Stomach (tissue), 9 donors: Measurements from ENCODE around the gene SCN8A. TPM values are rescaled to one million over a fixed set of nuclear protein-coding genes. Genes with fewer than 3 reads are reported as not detected.

Experiments
- DNase-seq, 2 donors: peaks; one replicate each; pipeline versions ENCODE4 v3.0.0 to v3.0.0-alpha.2; 2013 to 2019
- H3K27ac ChIP-seq, 5 donors: fragments of 200-600 bp in 4 of 5; sonication (generic) in 4 of 5; one replicate each; pipeline ENCODE4 v1.5.1; 2013 to 2019; ENCODE audit warnings: mild to moderate bottlenecking in 1 of 5, moderate library complexity in 1 of 5
- H3K27me3 ChIP-seq, 3 donors: fragments of 200-600 bp; sonication (generic); one replicate each; pipeline ENCODE4 v1.5.1; 2017 to 2019; ENCODE audit warnings: mixed run types in 1 of 3
- H3K36me3 ChIP-seq, 4 donors: fragments of 200-600 bp; sonication (generic); 1 replicate in 3 of 4; 2 replicates in 1 of 4; pipeline ENCODE4 v1.5.1; 2016 to 2019
- H3K4me1 ChIP-seq, 4 donors: fragments of 200-600 bp; sonication (generic); one replicate each; pipeline ENCODE4 v1.5.1; 2016 to 2019
- H3K4me3 ChIP-seq, 4 donors: fragments of 200-600 bp; sonication (generic) in 3 of 4; one replicate each; pipeline ENCODE4 v1.5.1; 2016 to 2019; ENCODE audit warnings: mild to moderate bottlenecking in 1 of 4
- H3K9me3 ChIP-seq, 4 donors: fragments of 200-600 bp; sonication (generic); one replicate each; pipeline ENCODE4 v1.5.1; 2016 to 2019
- CTCF ChIP-seq, 7 experiments: fragments of 450-650 bp in 4 of 7; fragments of 200-600 bp in 3 of 7; sonication (generic) in 3 of 7; IDR thresholded peaks; one replicate each; pipeline ENCODE4 v1.5.1; 2016 to 2019; ENCODE audit warnings: antibody characterized with exemption in 7 of 7, control low read depth in 2 of 7, mild to moderate bottlenecking in 1 of 7
- EP300 ChIP-seq: sonication (generic); formaldehyde crosslinking; IDR thresholded peaks from one replicate; pipeline ENCODE4 v1.6.1; 2017; ENCODE audit warnings: antibody characterized with exemption
- POLR2A ChIP-seq, 4 donors: fragments of 450-650 bp; IDR thresholded peaks; one replicate each; pipeline ENCODE4 v1.6.1; 2016; ENCODE audit warnings: antibody characterized with exemption in 4 of 4, control low read depth in 2 of 4, mild to moderate bottlenecking in 1 of 4, moderate library complexity in 1 of 4
- POLR2AphosphoS5 ChIP-seq, 3 donors: sonication (generic); formaldehyde crosslinking; IDR thresholded peaks; one replicate each; pipeline ENCODE4 v1.6.1; 2016; ENCODE audit warnings: antibody characterized with exemption in 3 of 3
- WGBS, 5 donors: extraction: QIAGEN DNeasy Blood & Tissue Kit in 3 of 5; methylation state at CpG; one replicate each; pipeline versions ENCODE4 v1.1.5 to v1.1.7; 2013 to 2018; 5-methylcytosine and 5-hydroxymethylcytosine counted together
- intact Hi-C: fragments of 100-400 bp; cut with DNase I; formaldehyde crosslinking; loops from one replicate; pipeline ENCODE4 v1.15.1; 2023; ENCODE audit warnings: low total_unique reads
- polyA plus RNA-seq, 3 donors: library from polyadenylated mRNA; stranded (reverse); fragments of 200-250 nt; gene quantifications; one replicate each; pipeline ENCODE4 v1.2.3, GENCODE V29; 2013
- total RNA-seq, 5 donors: library from RNA; depleted of rRNA; stranded (reverse); fragments of >200 nt; gene quantifications; one replicate each; pipeline versions ENCODE4 v1.1.0 to v1.2.3, GENCODE V29; 2014 to 2016
- donor health status: healthy with polysubstance abuse.
- donor health status: Bipolar disorder and iron deficiency.
- donor health status: healthy.

Gene SCN8A
- total and polyA plus RNA-seq, 8 donors: 0.08 to 19.6 (median 1.2) TPM

GRCh38 chr12:51749206-51749985, 158.4 kb downstream of the SCN8A start:
- intact Hi-C loops: no loop called here
- Histone ChIP-seq H3K9me3 (no peaks in the 10 kb centered on the region), H3K27ac (no peak overlapping the region), H3K27me3 (no peaks in the 10 kb centered on the region), H3K4me3 (no peak overlapping the region), H3K36me3 (no peaks in the 10 kb centered on the region), H3K4me1 (peaks cover 0 to 7% (median 0%) of the 10 kb centered on the region in 4 donors)
- 85 to 91% (median 89%) methylated on average over 10 of the region's 10 CpGs for WGBS, 5 donors
- no peak for TF ChIP-seq POLR2A (IDR thresholded peaks at IDR 0.05)
- TF ChIP-seq POLR2AphosphoS5 (IDR thresholded peaks at IDR 0.05): no peak
- no peak for TF ChIP-seq CTCF (IDR thresholded peaks at IDR 0.05)
- TF ChIP-seq EP300: no peak
- no peak for DNase-seq

GRCh38 chr12:51749986-51750317, 158.9 kb downstream of the SCN8A start:
- DNase-seq: no peak

GRCh38 chr12:51751661-51752060, 160.6 kb downstream of the SCN8A start:
- H3K4me1 ChIP-seq: peaks cover 0 to 7% (median 0%) of the 10 kb centered on the region in 4 donors
- DNase-seq: peak in 1 of 2 donors; percentile 66
- H3K9me3 ChIP-seq: no peaks in the 10 kb centered on the region
- H3K27ac ChIP-seq: peak overlapping the region in 2 of 5 donors; percentile 14 to 63
- H3K4me3 ChIP-seq: no peak overlapping the region
- no peaks in the 10 kb centered on the region for H3K36me3 ChIP-seq
- 21 to 48% (median 40%) methylated on average over 2 of the region's 2 CpGs for WGBS, 5 donors
- TF ChIP-seq POLR2A (IDR thresholded peaks at IDR 0.05) (no peak), CTCF (IDR thresholded peaks at IDR 0.05) (no peak), POLR2AphosphoS5 (IDR thresholded peaks at IDR 0.05) (no peak), EP300 (no peak)
- H3K27me3 ChIP-seq: no peaks in the 10 kb centered on the region
- intact Hi-C loops: no loop called here

More at GRCh38 chr12:51749986-51750317, 158.9 kb downstream of the SCN8A start:
- H3K36me3 ChIP-seq: no peaks in the 10 kb centered on the region
- 74 to 80% (median 77%) methylated on average over 1 of the region's 1 CpG for WGBS, 5 donors
- peaks cover 0 to 7% (median 0%) of the 10 kb centered on the region in 4 donors for H3K4me1 ChIP-seq
- H3K27me3 ChIP-seq: no peaks in the 10 kb centered on the region
- H3K27ac ChIP-seq: no peak overlapping the region
- intact Hi-C loops: no loop called here
- no peak overlapping the region for H3K4me3 ChIP-seq
- no peak for TF ChIP-seq EP300
- TF ChIP-seq POLR2AphosphoS5 (IDR thresholded peaks at IDR 0.05): no peak
- no peak for TF ChIP-seq CTCF (IDR thresholded peaks at IDR 0.05)
- TF ChIP-seq POLR2A (IDR thresholded peaks at IDR 0.05): no peak
- H3K9me3 ChIP-seq: no peaks in the 10 kb centered on the region

GRCh38 chr12:51752234-51752889, 161.3 kb downstream of the SCN8A start:
- Histone ChIP-seq H3K36me3 (no peaks in the 10 kb centered on the region), H3K27me3 (no peaks in the 10 kb centered on the region), H3K4me1 (peaks cover 0 to 7% (median 0%) of the 10 kb centered on the region in 4 donors), H3K27ac (peak overlapping the region in 2 of 5 donors; percentile 14 to 63), H3K4me3 (no peak overlapping the region), H3K9me3 (no peaks in the 10 kb centered on the region)
- TF ChIP-seq POLR2A (IDR thresholded peaks at IDR 0.05) (no peak), POLR2AphosphoS5 (IDR thresholded peaks at IDR 0.05) (peak in 1 of 3 donors; percentile 22)
- WGBS, 5 donors: 45 to 57% (median 47%) methylated on average over 2 of the region's 2 CpGs
- DNase-seq: peak; percentile 30 to 84
- intact Hi-C loops: no loop called here
